SK-N-SH (cell line): ENCODE data around the gene CEP170B. TPM values are rescaled to one million over a fixed set of nuclear protein-coding genes. Genes with fewer than 3 reads are reported as not detected.

Experiments used
- CTCF ChIA-PET: fragments of 300-600, 350-600 bp; formaldehyde crosslinking; extraction: SDS; loops from one replicate; lab custom pipeline; 2021; lab: Yijun Ruan, JAX
- POLR2A ChIA-PET: fragments of 350-600 bp; sonication (Branson Sonifier 250); formaldehyde crosslinking; extraction: SDS; loops from one replicate; lab custom pipeline; 2020; ENCODE audit warnings: antibody characterized with exemption, inconsistent platforms; lab: Yijun Ruan, JAX
- DNase-seq: peaks from one replicate; pipeline ENCODE4 v3.0.0; 2012
- H2AFZ ChIP-seq: fragments of 200-600 bp; sonication (generic); 2 replicates; pipeline ENCODE4 v1.8.1; 2016; ENCODE audit warnings: antibody characterized with exemption, mild to moderate bottlenecking, low read depth
- H3F3A ChIP-seq: fragments of 200-600 bp; sonication (generic); replicated peaks from 2 replicates; pipeline ENCODE3; 2016; ENCODE audit warnings: antibody characterized with exemption, mild to moderate bottlenecking; ENCODE audit not compliant: insufficient read depth
- H3K27ac ChIP-seq, 2 experiments: fragments of 200-500 bp in 1 of 2; fragments of 200-600 bp in 1 of 2; sonication (Bioruptor generic) in 1 of 2; sonication (generic), shearing (Covaris generic) in 1 of 2; 2 replicates each; pipeline versions ENCODE4 v1.5.1 to v1.6.1; 2014 to 2016; ENCODE audit warnings: low read depth in 2 of 2, inconsistent platforms in 1 of 2, low read length in 1 of 2, mild to moderate bottlenecking in 1 of 2, mixed read lengths in 1 of 2
- H3K27me3 ChIP-seq: fragments of 200-600 bp; sonication (generic), shearing (Covaris generic); 2 replicates; pipeline ENCODE4 v1.6.1; 2016; ENCODE audit warnings: mixed run types; ENCODE audit not compliant: insufficient read depth
- H3K36me3 ChIP-seq, 2 experiments: fragments of 200-500 bp in 1 of 2; fragments of 200-600 bp in 1 of 2; sonication (Bioruptor generic) in 1 of 2; sonication (generic) in 1 of 2; replicated peaks in 1 of 2; 2 replicates each; pipeline versions ENCODE3 to v1.5.1; 2014 to 2016; ENCODE audit warnings: low read length in 1 of 2, mild to moderate bottlenecking in 1 of 2; ENCODE audit not compliant: insufficient read depth in 2 of 2, control insufficient read depth in 1 of 2
- H3K4me1 ChIP-seq, 2 experiments: fragments of 200-500 bp in 1 of 2; fragments of 200-600 bp in 1 of 2; sonication (Bioruptor generic) in 1 of 2; sonication (generic), shearing (Covaris generic) in 1 of 2; 2 replicates each; pipeline versions ENCODE4 v1.5.1 to v1.6.1; 2014 to 2016; ENCODE audit warnings: low read depth in 1 of 2, low read length in 1 of 2, mixed run types in 1 of 2; ENCODE audit not compliant: insufficient read depth in 2 of 2, control insufficient read depth in 1 of 2
- H3K4me2 ChIP-seq: fragments of 200-600 bp; sonication (generic), shearing (Covaris generic); 2 replicates; pipeline ENCODE4 v1.6.1; 2017; ENCODE audit warnings: mixed run types
- H3K4me3 ChIP-seq, 2 experiments: fragments of 200-500 bp in 1 of 2; fragments of 200-600 bp in 1 of 2; sonication (Bioruptor generic) in 1 of 2; sonication (generic), shearing (Covaris generic) in 1 of 2; 2 replicates each; pipeline versions ENCODE4 v1.5.1 to v1.8.1; 2014 to 2016; ENCODE audit warnings: low read depth in 2 of 2, inconsistent platforms in 1 of 2, low read length in 1 of 2, mild to moderate bottlenecking in 1 of 2, mixed read lengths in 1 of 2, moderate library complexity in 1 of 2
- H3K79me2 ChIP-seq: fragments of 200-600 bp; sonication (generic); 2 replicates; pipeline ENCODE4 v1.8.1; 2017; ENCODE audit warnings: mild to moderate bottlenecking; ENCODE audit not compliant: insufficient read depth
- H3K9ac ChIP-seq: fragments of 200-600 bp; sonication (generic); 2 replicates; pipeline ENCODE4 v1.6.1; 2017; ENCODE audit warnings: mixed run types
- H3K9me2 ChIP-seq: fragments of 200-600 bp; sonication (generic); 2 replicates; pipeline ENCODE4 v1.6.1; 2017; ENCODE audit warnings: mixed run types
- H3K9me3 ChIP-seq: fragments of 200-600 bp; sonication (generic); 2 replicates; pipeline ENCODE4 v1.6.1; 2017; ENCODE audit warnings: mixed run types, mild to moderate bottlenecking, moderate library complexity
- H4K20me1 ChIP-seq: fragments of 200-600 bp; sonication (generic); 2 replicates; pipeline ENCODE4 v1.6.1; 2017; ENCODE audit warnings: mild to moderate bottlenecking, mixed run types; ENCODE audit not compliant: insufficient read depth
- CHD2 ChIP-seq: fragments of 150-350 bp; IDR thresholded peaks from 2 replicates; pipeline ENCODE4 v1.6.1; 2018; ENCODE audit warnings: low read length; ENCODE audit not compliant: partially characterized antibody
- CTCF ChIP-seq: fragments of 200-600 bp; sonication (generic); IDR thresholded peaks from 2 replicates; pipeline ENCODE4 v1.6.1; 2017; ENCODE audit warnings: antibody characterized with exemption, mild to moderate bottlenecking, moderate library complexity
- FOXM1 ChIP-seq: IDR thresholded peaks from 2 replicates; pipeline ENCODE4 v1.4.0; 2012; ENCODE audit warnings: low read depth, mild to moderate bottlenecking
- GABPA ChIP-seq: IDR thresholded peaks from 2 replicates; pipeline ENCODE4 v1.4.0; 2012; ENCODE audit warnings: low read depth, mild to moderate bottlenecking
- GATA2 ChIP-seq: sonication (generic); formaldehyde crosslinking; IDR thresholded peaks from 2 replicates; pipeline ENCODE4 v1.5.0; 2020; ENCODE audit warnings: mild to moderate bottlenecking, missing genetic modification reagents
- JUND ChIP-seq: IDR thresholded peaks from 2 replicates; pipeline ENCODE4 v1.4.0; 2012
- MEF2A ChIP-seq: IDR thresholded peaks from 2 replicates; pipeline ENCODE4 v1.4.0; 2012; ENCODE audit warnings: low read depth, borderline replicate concordance
- MXI1 ChIP-seq: IDR thresholded peaks from 2 replicates; pipeline ENCODE4 v1.6.1; 2012; ENCODE audit warnings: mild to moderate bottlenecking, low read depth, low read length, improper control_type of control experiment
- NFIC ChIP-seq: IDR thresholded peaks from 2 replicates; pipeline ENCODE4 v1.4.0; 2012; ENCODE audit warnings: borderline replicate concordance
- NRF1 ChIP-seq: IDR thresholded peaks from 2 replicates; pipeline ENCODE4 v1.6.1; 2012; ENCODE audit warnings: low read depth, mild to moderate bottlenecking, low read length
- POLR2AphosphoS5 ChIP-seq: IDR thresholded peaks from 2 replicates; pipeline ENCODE4 v1.6.1; 2012; ENCODE audit warnings: low read depth, low read length
- RXRA ChIP-seq: IDR thresholded peaks from 2 replicates; pipeline ENCODE4 v1.4.0; 2012; ENCODE audit warnings: low read depth, mild to moderate bottlenecking, borderline replicate concordance
- SMC3 ChIP-seq: IDR thresholded peaks from 2 replicates; pipeline ENCODE4 v1.6.1; 2012; ENCODE audit warnings: low read depth, low read length, improper control_type of control experiment
- TAF1 ChIP-seq: IDR thresholded peaks from 2 replicates; pipeline ENCODE4 v1.6.1; 2012; ENCODE audit warnings: low read depth, mild to moderate bottlenecking, low read length, moderate library complexity, borderline replicate concordance
- TCF12 ChIP-seq: IDR thresholded peaks from 2 replicates; pipeline ENCODE4 v1.4.0; 2012
- TEAD4 ChIP-seq: IDR thresholded peaks from 2 replicates; pipeline ENCODE4 v1.4.0; 2012; ENCODE audit warnings: mild to moderate bottlenecking, borderline replicate concordance; ENCODE audit not compliant: insufficient read depth
- WGBS: methylation state at CpG from one replicate; pipeline ENCODE4 v1.1.6; 2017; ENCODE audit warnings: low lambda C conversion rate; 5-methylcytosine and 5-hydroxymethylcytosine counted together
- polyA plus RNA-seq, 3 experiments: library from polyadenylated mRNA; depleted of rRNA; stranded (reverse); fragments of >200 nt; gene quantifications; 2 replicates each; pipeline ENCODE4 v1.2.3, GENCODE V29; 2012
- TF ChIP-seq, protein P1 (sequence below): IDR thresholded peaks from 2 replicates; pipeline ENCODE4 v1.4.0; 2012; ENCODE audit warnings: low read depth, borderline replicate concordance
- TF ChIP-seq, protein P2 (sequence below): IDR thresholded peaks from 2 replicates; pipeline ENCODE4 v1.4.0; 2012; ENCODE audit warnings: low read depth
- TF ChIP-seq, protein P3 (sequence below): IDR thresholded peaks from 2 replicates; pipeline ENCODE4 v1.6.1; 2012; ENCODE audit warnings: mild to moderate bottlenecking, low read depth, low read length, moderate library complexity

CEP170B gene
- polyA plus RNA-seq, 1 of the 3 experiments (the other 2 are of a cell fraction), result 11.0 TPM

DNA sequence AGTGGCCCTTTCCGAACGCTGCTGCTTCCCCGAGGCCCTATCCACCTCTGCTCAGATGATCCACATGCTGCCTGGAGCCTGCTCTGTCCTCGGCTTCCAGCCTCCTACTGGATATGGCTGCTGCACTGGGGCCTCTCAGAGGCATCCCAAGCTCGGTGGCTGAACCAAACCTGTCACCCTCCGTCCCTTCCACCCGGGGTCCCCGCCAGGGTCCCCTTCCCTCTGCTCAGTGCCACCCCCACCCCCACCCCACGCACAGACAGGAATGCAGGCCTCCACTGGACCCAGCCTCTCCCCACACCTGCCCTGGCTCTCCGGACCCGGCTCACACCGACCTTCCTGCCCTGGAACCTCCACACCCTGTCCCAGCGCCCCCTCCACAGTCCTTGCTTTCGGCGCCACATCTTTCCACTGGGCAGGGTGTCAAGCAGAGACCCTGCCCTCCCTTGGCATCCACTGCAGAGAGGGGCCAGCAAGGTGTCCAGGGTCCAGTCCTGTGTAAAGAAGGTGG is 6.1 kb downstream of the CEP170B start:
- Histone ChIP-seq H3K9ac (no peak overlapping the region), H3K79me2 (peaks cover 67% of the 10 kb centered on the region), H3K27ac (no peak overlapping the region), H4K20me1 (peaks cover 93% of the 10 kb centered on the region), H3K4me1 (peaks cover 7 to 9% of the 10 kb centered on the region in 2 experiments; a peak in 2 of 4 replicates), H2AFZ (no peak overlapping the region), H3F3A (no peaks in the 10 kb centered on the region), H3K9me3 (no peaks in the 10 kb centered on the region), H3K4me3 (no peak overlapping the region), H3K9me2 (no peaks in the 10 kb centered on the region), H3K27me3 (no peaks in the 10 kb centered on the region), H3K36me3 (peaks cover 0 to 3% of the 10 kb centered on the region in 2 experiments), H3K4me2 (no peak overlapping the region)
- TF ChIP-seq GATA2 (CRISPR knock-in tag) (no peak), MEF2A (no peak), TCF12 (no peak), CTCF (peak; percentile 7; the same call in 1 of the 2 replicates), POLR2AphosphoS5 (no peak)
- TF ChIP-seq, protein P1, sequence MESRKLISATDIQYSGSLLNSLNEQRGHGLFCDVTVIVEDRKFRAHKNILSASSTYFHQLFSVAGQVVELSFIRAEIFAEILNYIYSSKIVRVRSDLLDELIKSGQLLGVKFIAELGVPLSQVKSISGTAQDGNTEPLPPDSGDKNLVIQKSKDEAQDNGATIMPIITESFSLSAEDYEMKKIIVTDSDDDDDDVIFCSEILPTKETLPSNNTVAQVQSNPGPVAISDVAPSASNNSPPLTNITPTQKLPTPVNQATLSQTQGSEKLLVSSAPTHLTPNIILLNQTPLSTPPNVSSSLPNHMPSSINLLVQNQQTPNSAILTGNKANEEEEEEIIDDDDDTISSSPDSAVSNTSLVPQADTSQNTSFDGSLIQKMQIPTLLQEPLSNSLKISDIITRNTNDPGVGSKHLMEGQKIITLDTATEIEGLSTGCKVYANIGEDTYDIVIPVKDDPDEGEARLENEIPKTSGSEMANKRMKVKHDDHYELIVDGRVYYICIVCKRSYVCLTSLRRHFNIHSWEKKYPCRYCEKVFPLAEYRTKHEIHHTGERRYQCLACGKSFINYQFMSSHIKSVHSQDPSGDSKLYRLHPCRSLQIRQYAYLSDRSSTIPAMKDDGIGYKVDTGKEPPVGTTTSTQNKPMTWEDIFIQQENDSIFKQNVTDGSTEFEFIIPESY, result no peak
- TF ChIP-seq, protein P2, sequence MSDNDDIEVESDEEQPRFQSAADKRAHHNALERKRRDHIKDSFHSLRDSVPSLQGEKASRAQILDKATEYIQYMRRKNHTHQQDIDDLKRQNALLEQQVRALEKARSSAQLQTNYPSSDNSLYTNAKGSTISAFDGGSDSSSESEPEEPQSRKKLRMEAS, result no peak
- 76% methylated on average over 10 of the region's 15 CpGs for WGBS
- no peak for DNase-seq
- ChIA-PET CTCF (interaction anchor here (0.8 kb wide), 1 partner anchor 102 kb away, joined by 4 read pairs; no protein-coding TSS in a partner anchor), POLR2A (no interaction called here)

GRCh38 chr14:104871656-104872468 is 6.8 kb downstream of the CEP170B start:
- 83% methylated on average over 45 of the region's 47 CpGs for WGBS
- Histone ChIP-seq H3F3A (no peaks in the 10 kb centered on the region), H4K20me1 (peaks cover 91% of the 10 kb centered on the region), H3K4me1 (peaks cover 3 to 4% of the 10 kb centered on the region in 2 experiments; a peak in 2 of 4 replicates), H3K27ac (no peak overlapping the region), H3K4me2 (no peak overlapping the region), H3K9me2 (no peaks in the 10 kb centered on the region), H3K27me3 (no peaks in the 10 kb centered on the region), H2AFZ (no peak overlapping the region), H3K9me3 (no peaks in the 10 kb centered on the region), H3K79me2 (peaks cover 63% of the 10 kb centered on the region), H3K36me3 (peaks cover 0 to 3% of the 10 kb centered on the region in 2 experiments), H3K4me3 (no peak overlapping the region), H3K9ac (no peak overlapping the region)
- ChIA-PET CTCF (interaction anchor here (0.8 to 1.2 kb wide), 3 partner anchors 61 to 174 kb away, joined by 3 to 4 read pairs (median 4); no protein-coding TSS in a partner anchor), POLR2A (no interaction called here)
- DNase-seq, result no peak
- no peak for TF ChIP-seq MXI1
- TF ChIP-seq FOXM1, result no peak
- no peak for TF ChIP-seq NRF1
- no peak for TF ChIP-seq GABPA
- no peak for TF ChIP-seq RXRA
- TF ChIP-seq, protein P2, result no peak
- TF ChIP-seq TEAD4, result no peak
- TF ChIP-seq TCF12, result no peak
- no peak for TF ChIP-seq NFIC
- TF ChIP-seq, protein P3, sequence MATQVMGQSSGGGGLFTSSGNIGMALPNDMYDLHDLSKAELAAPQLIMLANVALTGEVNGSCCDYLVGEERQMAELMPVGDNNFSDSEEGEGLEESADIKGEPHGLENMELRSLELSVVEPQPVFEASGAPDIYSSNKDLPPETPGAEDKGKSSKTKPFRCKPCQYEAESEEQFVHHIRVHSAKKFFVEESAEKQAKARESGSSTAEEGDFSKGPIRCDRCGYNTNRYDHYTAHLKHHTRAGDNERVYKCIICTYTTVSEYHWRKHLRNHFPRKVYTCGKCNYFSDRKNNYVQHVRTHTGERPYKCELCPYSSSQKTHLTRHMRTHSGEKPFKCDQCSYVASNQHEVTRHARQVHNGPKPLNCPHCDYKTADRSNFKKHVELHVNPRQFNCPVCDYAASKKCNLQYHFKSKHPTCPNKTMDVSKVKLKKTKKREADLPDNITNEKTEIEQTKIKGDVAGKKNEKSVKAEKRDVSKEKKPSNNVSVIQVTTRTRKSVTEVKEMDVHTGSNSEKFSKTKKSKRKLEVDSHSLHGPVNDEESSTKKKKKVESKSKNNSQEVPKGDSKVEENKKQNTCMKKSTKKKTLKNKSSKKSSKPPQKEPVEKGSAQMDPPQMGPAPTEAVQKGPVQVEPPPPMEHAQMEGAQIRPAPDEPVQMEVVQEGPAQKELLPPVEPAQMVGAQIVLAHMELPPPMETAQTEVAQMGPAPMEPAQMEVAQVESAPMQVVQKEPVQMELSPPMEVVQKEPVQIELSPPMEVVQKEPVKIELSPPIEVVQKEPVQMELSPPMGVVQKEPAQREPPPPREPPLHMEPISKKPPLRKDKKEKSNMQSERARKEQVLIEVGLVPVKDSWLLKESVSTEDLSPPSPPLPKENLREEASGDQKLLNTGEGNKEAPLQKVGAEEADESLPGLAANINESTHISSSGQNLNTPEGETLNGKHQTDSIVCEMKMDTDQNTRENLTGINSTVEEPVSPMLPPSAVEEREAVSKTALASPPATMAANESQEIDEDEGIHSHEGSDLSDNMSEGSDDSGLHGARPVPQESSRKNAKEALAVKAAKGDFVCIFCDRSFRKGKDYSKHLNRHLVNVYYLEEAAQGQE, result no peak
- no peak for TF ChIP-seq CHD2
- no peak for TF ChIP-seq JUND
- TF ChIP-seq TAF1, result no peak
- no peak for TF ChIP-seq SMC3
